B cell (primary cell): Measurements from ENCODE around the gene NTM. TPM values are rescaled to one million over a fixed set of nuclear protein-coding genes. Genes with fewer than 3 reads are reported as not detected.
"Not testable (repeated sequence)": the region's sequence is repeated elsewhere in the genome, so short reads cannot be mapped to it uniquely, and the experiment has no call there.

Experiments
- ATAC-seq: fragments of 200-7000 bp; cut with Tn5 transposase; one replicate; pipeline ENCODE4 v1.10.0; 2021; ENCODE audit warnings: low read depth, mild to moderate bottlenecking, moderate number of reproducible peaks, moderate library complexity
- CTCF ChIA-PET: fragments of 350-600 bp; sonication (Branson Sonifier 250); formaldehyde crosslinking; loops from one replicate; lab custom pipeline; 2021; ENCODE audit warnings: antibody characterized with exemption, inconsistent platforms; lab: Charles Lee
- POLR2A ChIA-PET: fragments of 350-600 bp; sonication (Branson Sonifier 250); formaldehyde crosslinking; loops from one replicate; lab custom pipeline; 2021; ENCODE audit warnings: antibody characterized with exemption; lab: Charles Lee
- DNase-seq: peaks from one replicate; pipeline ENCODE4 v3.0.0; 2013
- H2AFZ ChIP-seq: 2 replicates; pipeline ENCODE4 v1.6.1; 2012; ENCODE audit warnings: mild to moderate bottlenecking, low read depth, low read length; ENCODE audit not compliant: insufficient read depth, poor library complexity, severe bottlenecking
- H3K27ac ChIP-seq, 2 donors: 1 replicate in 1 of 2; 2 replicates in 1 of 2; pipeline ENCODE4 v1.5.1; 2012 to 2013; ENCODE audit warnings: low read length in 2 of 2, mild to moderate bottlenecking in 2 of 2, moderate library complexity in 1 of 2
- H3K27me3 ChIP-seq, 4 experiments: fragments of 200-600 bp in 1 of 4; sonication (generic) in 1 of 4; replicated peaks in 1 of 4; 1 replicate in 2 of 4; 2 replicates in 2 of 4; pipeline versions ENCODE4 v1.6.1 to v1.7.0; 2013 to 2016; ENCODE audit warnings: low read length in 3 of 4, mild to moderate bottlenecking in 2 of 4, mixed read lengths in 1 of 4, moderate library complexity in 1 of 4; ENCODE audit not compliant: insufficient read depth in 4 of 4, control insufficient read depth in 3 of 4; ENCODE audit errors: control extremely low read depth in 1 of 4
- H3K36me3 ChIP-seq, 2 experiments: replicated peaks in 1 of 2; 1 replicate in 1 of 2; 2 replicates in 1 of 2; pipeline versions ENCODE4 v1.6.1 to v1.7.1; 2013; ENCODE audit warnings: low read length in 1 of 2; ENCODE audit not compliant: insufficient read depth in 2 of 2, control insufficient read depth in 1 of 2; ENCODE audit errors: control extremely low read depth in 1 of 2, extremely low read depth in 1 of 2
- H3K4me1 ChIP-seq, 2 donors: fragments of 200-600 bp in 1 of 2; sonication (generic) in 1 of 2; 1 replicate in 1 of 2; 2 replicates in 1 of 2; pipeline versions ENCODE4 v1.5.1 to v1.6.1; 2013 to 2017; ENCODE audit warnings: low read length in 2 of 2; ENCODE audit not compliant: control insufficient read depth in 2 of 2, insufficient read depth in 2 of 2
- H3K4me2 ChIP-seq: replicated peaks from 2 replicates; pipeline ENCODE3; 2012; ENCODE audit warnings: mild to moderate bottlenecking, low read depth, low read length; ENCODE audit not compliant: poor library complexity, severe bottlenecking
- H3K4me3 ChIP-seq, 5 experiments: fragments of 200-600 bp in 1 of 5; sonication (generic) in 1 of 5; 1 replicate in 3 of 5; 2 replicates in 2 of 5; pipeline versions ENCODE4 v1.5.1 to v1.7.0; 2011 to 2016; ENCODE audit warnings: low read length in 4 of 5, mild to moderate bottlenecking in 4 of 5, low read depth in 2 of 5, control low read depth in 1 of 5, moderate library complexity in 1 of 5; ENCODE audit not compliant: insufficient read depth in 1 of 5; ENCODE audit errors: control extremely low read depth in 1 of 5, extremely low read depth in 1 of 5
- H3K79me2 ChIP-seq: fragments of 200-600 bp; sonication (generic); one replicate; pipeline ENCODE4 v1.6.0; 2016; ENCODE audit warnings: low read length; ENCODE audit not compliant: control insufficient read depth, insufficient read depth
- H3K9ac ChIP-seq: fragments of 200-600 bp; sonication (generic); 2 replicates; pipeline ENCODE4 v1.6.1; 2017; ENCODE audit warnings: mild to moderate bottlenecking, low read length, moderate library complexity
- H3K9me3 ChIP-seq, 3 donors: one replicate each; pipeline versions ENCODE4 v1.6.1 to v1.7.1; 2013; ENCODE audit warnings: low read length in 2 of 3; ENCODE audit not compliant: control insufficient read depth in 2 of 3, insufficient read depth in 1 of 3; ENCODE audit errors: control extremely low read depth in 1 of 3
- H4K20me1 ChIP-seq: 2 replicates; pipeline ENCODE4 v1.6.0; 2012; ENCODE audit warnings: mild to moderate bottlenecking, low read length; ENCODE audit not compliant: insufficient read depth, control insufficient read depth, poor library complexity, severe bottlenecking
- H3K27ac Mint-ChIP-seq: one replicate; pipeline ENCODE4 v1.8.0; 2021; ENCODE audit warnings: mixed read lengths
- H3K27me3 Mint-ChIP-seq: one replicate; pipeline ENCODE4 v1.8.0; 2021; ENCODE audit warnings: mixed read lengths
- H3K4me1 Mint-ChIP-seq: one replicate; pipeline ENCODE4 v1.8.0; 2021; ENCODE audit warnings: mixed read lengths
- H3K4me3 Mint-ChIP-seq: one replicate; pipeline ENCODE4 v1.8.0; 2021; ENCODE audit warnings: mixed read lengths
- H3K9me3 Mint-ChIP-seq: one replicate; pipeline ENCODE4 v1.8.0; 2022; ENCODE audit warnings: mixed read lengths; ENCODE audit not compliant: insufficient read depth
- EZH2 ChIP-seq: IDR thresholded peaks from 2 replicates; pipeline ENCODE4 v1.6.1; 2012; ENCODE audit warnings: borderline replicate concordance, low read depth, mild to moderate bottlenecking, moderate library complexity, low read length; ENCODE audit not compliant: insufficient read depth, poor library complexity, severe bottlenecking
- WGBS: methylation state at CpG from one replicate; pipeline ENCODE4 v1.1.5; 2013; ENCODE audit warnings: missing lambda C conversion rate; ENCODE audit not compliant: insufficient coverage; 5-methylcytosine and 5-hydroxymethylcytosine counted together
- intact Hi-C: fragments of 100-400 bp; cut with micrococcal nuclease; formaldehyde crosslinking; loops from one replicate; pipeline ENCODE4 v1.10.0; 2022
- polyA plus RNA-seq: library from polyadenylated mRNA; depleted of rRNA; stranded (reverse); fragments of >200 nt; gene quantifications from 2 replicates; pipeline ENCODE4 v1.2.3, GENCODE V29; 2012
- total RNA-seq, 2 donors: library from RNA; stranded (reverse); fragments of 120-200 nt in 1 of 2; gene quantifications; 1 replicate in 1 of 2; 2 replicates in 1 of 2; pipeline versions ENCODE4 v1.2.3 to v1.2.4, GENCODE V29; 2013 to 2022
- TF ChIP-seq, protein P1 (sequence below): fragments of 200-600 bp; IDR thresholded peaks from one replicate; pipeline ENCODE4 v1.8.0; 2022; ENCODE audit warnings: antibody characterized with exemption, mild to moderate bottlenecking

NTM gene
- total and polyA plus RNA-seq, 2 donors (not counting 1 experiment from before 2014, with no cell fraction given) = not detected

DNA sequence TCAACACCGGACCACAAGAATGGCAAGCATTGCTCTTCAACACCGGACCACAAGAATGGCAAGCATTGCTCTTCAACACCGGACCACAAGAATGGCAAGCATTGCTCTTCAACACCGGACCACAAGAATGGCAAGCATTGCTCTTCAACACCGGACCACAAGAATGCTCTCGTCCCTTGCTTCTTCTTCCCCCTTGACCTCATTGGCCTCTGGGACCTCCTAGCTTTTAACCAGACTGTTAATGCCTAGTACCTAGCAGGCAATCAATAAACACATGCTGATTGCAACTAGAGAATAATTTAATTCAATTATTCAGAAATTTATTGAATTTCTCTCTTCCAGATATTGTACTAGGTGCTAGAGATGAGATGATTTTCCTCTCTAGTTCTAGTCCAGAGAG, 28.0 kb upstream of the NTM start:
- H3K4me3 Mint-ChIP-seq, H3K27ac Mint-ChIP-seq, H3K4me2 ChIP-seq, intact Hi-C loops, H3K4me3 ChIP-seq, H3K4me1 Mint-ChIP-seq, H4K20me1 ChIP-seq, H3K27ac ChIP-seq, DNase-seq, ATAC-seq, H3K9me3 Mint-ChIP-seq, H3K4me1 ChIP-seq, H3K9me3 ChIP-seq, H3K27me3 Mint-ChIP-seq, H3K9ac ChIP-seq, H3K27me3 ChIP-seq, CTCF ChIA-PET, H3K79me2 ChIP-seq, POLR2A ChIA-PET, H3K36me3 ChIP-seq, H2AFZ ChIP-seq: not testable (repeated sequence)
- 100% methylated on average over 3 of the region's 6 CpGs for WGBS

DNA sequence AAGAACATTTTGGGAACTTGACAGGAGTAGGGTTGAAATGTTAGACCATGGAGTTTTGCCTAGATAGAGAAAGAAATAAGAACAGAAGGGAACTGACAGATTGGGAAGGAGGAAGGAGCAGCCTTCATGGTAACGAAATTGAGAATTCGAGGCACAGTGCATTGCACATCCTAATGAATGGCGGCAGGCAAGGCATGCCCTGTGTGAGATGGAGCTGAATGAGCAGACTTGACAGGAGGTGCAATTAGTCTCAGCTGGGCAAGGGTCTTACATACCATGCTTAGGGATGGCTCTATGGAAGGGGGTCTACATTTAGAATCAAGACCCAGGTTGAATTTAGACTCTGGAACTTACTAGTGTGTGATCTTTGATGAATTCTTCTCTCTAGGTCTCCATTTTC, 25.0 kb upstream of the NTM start:
- H3K4me1 ChIP-seq = no peaks in the 10 kb centered on the region
- no peak overlapping the region for H3K9ac ChIP-seq
- intact Hi-C loops = no loop called here
- H3K27ac ChIP-seq = no peak overlapping the region
- TF ChIP-seq, protein P1, sequence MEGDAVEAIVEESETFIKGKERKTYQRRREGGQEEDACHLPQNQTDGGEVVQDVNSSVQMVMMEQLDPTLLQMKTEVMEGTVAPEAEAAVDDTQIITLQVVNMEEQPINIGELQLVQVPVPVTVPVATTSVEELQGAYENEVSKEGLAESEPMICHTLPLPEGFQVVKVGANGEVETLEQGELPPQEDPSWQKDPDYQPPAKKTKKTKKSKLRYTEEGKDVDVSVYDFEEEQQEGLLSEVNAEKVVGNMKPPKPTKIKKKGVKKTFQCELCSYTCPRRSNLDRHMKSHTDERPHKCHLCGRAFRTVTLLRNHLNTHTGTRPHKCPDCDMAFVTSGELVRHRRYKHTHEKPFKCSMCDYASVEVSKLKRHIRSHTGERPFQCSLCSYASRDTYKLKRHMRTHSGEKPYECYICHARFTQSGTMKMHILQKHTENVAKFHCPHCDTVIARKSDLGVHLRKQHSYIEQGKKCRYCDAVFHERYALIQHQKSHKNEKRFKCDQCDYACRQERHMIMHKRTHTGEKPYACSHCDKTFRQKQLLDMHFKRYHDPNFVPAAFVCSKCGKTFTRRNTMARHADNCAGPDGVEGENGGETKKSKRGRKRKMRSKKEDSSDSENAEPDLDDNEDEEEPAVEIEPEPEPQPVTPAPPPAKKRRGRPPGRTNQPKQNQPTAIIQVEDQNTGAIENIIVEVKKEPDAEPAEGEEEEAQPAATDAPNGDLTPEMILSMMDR = no peak
- TF ChIP-seq EZH2 = no peak
- H3K27me3 Mint-ChIP-seq = no peaks in the 10 kb centered on the region
- H3K4me3 Mint-ChIP-seq = no peak overlapping the region
- no peaks in the 10 kb centered on the region for H3K36me3 ChIP-seq
- H3K4me1 Mint-ChIP-seq = no peaks in the 10 kb centered on the region
- H3K27ac Mint-ChIP-seq = no peak overlapping the region
- CTCF ChIA-PET = no interaction called here
- H3K79me2 ChIP-seq = no peaks in the 10 kb centered on the region
- no peaks in the 10 kb centered on the region for H3K27me3 ChIP-seq
- H3K4me3 ChIP-seq = no peak overlapping the region
- no peak overlapping the region for H2AFZ ChIP-seq
- H3K9me3 Mint-ChIP-seq = no peaks in the 10 kb centered on the region
- H3K4me2 ChIP-seq = no peak overlapping the region
- ATAC-seq (no peak), DNase-seq (no peak)
- H3K9me3 ChIP-seq = no peaks in the 10 kb centered on the region
- POLR2A ChIA-PET = no interaction called here
- no peaks in the 10 kb centered on the region for H4K20me1 ChIP-seq
- 82% methylated on average over 3 of the region's 3 CpGs for WGBS
